Stimulated activated naive CD4-positive, alpha-beta T cell (primary cell): ENCODE measurements around the gene STRN4.
"Not testable (repeated sequence)": the region's sequence is repeated elsewhere in the genome, so short reads cannot be mapped to it uniquely, and the experiment has no call there.

Source experiments
- DNase-seq, 6 experiments: peaks; one replicate each; lab custom pipeline; 2025; lab: John Stamatoyannopoulos, UW

Gene STRN4

DNA sequence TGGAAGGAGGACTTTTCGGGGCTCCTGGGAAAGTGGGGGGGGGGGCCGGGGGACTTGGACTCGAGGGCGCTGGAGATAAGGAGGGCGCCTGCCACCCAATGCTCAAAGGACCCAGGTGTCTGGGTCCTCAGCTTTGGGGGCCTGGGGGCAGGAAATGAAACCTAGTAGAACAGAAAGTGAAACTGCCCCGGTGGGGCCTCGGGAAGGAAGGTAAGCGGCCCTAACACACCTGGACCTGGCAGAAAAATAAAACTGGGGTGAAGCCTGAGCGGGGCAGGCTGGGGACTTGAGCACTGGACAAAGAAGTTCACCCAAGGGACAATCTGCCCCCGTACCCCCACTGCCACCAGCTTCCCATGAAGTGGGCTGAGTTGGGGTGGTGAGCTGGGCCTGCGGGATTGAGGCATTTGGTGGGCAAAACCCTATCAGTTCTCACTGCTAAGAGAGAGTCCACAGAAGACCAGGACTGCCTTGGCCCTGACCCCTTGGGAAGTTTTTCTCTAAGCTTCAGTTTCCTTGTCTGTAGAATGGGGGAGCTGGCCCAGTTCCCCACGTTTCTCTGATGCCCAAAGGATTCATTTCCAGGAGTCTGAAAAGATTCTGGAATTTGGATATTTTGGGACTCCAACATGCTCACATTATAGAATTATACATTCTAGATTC, 31.7 kb downstream of the STRN4 start:
- peak in 4 of 6 experiments; percentile 72 to 89 (median 80) for DNase-seq

DNA sequence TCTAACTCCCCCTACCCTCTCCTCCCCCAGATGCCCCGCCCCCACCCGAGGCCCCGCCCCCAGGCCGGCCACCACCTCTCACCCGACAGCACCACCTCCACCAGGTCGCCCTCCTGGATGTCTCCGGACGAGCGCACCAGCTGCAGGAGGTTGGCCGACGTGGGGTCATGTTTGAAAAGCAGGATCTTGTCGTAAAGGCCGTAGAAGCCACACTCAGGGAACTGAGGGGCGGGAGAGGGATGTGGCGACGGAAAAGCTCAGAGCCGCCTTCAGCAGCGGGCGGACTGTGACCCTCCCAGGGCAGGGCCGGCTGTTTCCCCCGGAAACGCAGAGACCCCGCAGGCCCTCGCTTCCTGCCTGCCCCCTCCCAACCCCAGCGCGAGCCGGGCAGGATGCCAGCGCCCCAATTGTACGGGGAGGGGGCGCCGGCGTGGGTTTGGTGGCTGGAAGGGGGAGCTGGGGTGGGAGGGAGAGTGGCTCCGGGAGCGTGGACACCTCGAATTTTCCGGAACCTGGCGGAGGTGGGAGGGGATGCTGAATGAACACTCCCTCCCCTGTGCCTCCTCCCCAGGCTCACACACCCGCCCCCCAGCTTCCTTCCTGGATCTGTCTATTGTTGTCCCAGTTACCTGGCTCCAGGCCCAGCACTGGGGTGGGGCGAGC, 32.3 kb downstream of the STRN4 start:
- DNase-seq: peak; percentile 71 to 89 (median 80)

DNA sequence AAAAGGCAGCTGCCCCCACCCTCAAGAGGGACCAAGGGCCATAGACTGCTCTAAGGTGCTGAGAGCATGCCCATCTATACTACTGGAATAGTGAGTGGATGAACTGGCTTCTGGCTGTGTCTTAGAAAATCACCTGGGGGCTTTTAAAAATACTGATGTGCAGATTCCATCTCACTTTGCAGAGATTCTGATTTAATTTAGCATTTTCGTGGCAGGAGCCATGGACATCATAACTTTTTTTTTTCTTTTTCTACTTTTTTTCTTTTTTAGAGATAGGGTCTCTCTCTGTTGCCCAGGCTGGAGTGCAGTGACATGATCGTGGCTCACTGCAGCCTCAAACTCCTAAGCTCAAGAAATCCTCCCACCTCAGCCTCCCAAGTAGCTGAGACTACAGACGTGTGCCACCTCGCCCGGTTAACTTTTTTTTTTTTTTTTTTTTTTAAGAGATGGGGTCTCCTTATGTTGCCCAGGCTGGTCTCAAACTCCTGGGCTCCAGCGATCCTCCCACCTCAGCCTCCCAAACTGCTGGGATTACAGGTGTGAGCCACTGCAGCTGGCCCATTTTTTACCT, 33.4 kb downstream of the STRN4 start:
- DNase-seq: not testable (repeated sequence)

DNA sequence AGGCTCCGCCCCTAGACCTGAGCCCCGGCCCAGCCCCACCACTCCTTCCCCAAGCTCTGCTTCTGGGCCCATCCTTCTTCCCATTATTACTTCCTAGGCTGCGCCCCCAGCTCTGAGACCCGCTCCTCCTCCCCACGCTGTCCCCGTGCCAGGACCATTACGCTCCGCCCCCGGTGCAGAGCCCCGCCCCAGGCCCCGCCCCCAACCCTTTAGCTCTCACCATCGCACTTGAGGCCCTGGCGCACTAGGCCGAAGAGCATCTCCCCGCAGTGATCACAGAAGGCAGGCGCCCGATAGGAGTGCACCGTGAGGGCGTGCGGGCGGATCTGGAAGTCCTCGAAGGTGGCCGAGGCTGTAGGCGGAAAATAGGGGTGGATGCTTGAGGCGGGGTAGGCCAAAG, 35.6 kb downstream of the STRN4 start:
- peak in 2 of 6 experiments; percentile 5 to 6 for DNase-seq

DNA sequence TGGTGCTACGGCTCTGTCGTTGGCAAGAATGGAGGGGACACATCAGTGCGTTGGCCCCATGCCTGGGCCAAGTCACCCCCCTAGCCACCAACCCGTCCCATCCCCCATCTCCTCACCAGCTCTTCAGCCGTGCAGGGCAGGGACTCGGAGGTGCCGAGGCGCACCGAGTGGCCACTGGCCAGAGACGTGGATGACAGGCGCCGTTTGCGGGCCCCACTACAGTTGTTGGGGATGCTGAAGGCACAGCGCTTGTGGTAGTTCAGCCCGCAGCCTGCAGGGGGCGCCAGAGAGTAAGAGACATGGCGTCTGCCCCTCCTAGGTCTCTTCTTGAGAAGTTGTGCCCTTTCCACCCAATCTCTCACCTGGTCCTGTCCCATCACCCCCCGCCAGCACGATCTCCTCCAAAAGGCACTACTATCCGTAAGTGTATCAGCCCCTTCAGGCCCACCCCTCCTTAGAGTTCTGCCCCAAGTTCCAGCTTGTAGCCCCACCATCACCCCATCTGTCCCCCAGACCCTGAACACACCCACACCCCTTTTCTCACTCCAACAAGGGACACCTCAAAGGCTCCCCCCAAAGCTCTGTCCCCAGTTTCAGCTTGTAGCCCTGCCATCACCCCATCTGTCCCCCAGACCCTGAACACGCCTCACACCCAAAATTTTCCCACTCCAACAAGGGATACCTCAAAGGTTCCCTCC, 41.7 kb downstream of the STRN4 start:
- peak; percentile 52 to 91 (median 81) for DNase-seq

DNA sequence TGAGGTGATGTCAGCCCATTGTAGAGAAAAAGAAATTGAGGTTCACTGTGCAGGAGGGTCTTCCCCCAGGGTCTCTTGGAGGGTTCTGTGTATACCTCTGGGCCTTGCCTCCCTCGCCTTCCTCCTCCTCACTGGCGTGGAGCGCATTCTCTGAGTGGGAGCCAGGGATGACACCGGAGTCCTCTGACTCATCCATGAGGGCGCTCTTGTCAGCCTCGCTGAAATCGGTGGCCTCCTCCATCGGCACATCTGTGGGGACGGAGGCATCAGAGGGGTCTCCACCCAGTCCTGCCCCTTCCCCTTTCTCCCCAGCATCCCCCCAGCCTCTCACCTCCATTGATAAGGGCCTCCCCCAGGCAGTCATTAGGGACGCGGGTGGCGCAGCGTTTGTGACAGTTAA, 45.5 kb downstream of the STRN4 start:
- DNase-seq: no peak

DNA sequence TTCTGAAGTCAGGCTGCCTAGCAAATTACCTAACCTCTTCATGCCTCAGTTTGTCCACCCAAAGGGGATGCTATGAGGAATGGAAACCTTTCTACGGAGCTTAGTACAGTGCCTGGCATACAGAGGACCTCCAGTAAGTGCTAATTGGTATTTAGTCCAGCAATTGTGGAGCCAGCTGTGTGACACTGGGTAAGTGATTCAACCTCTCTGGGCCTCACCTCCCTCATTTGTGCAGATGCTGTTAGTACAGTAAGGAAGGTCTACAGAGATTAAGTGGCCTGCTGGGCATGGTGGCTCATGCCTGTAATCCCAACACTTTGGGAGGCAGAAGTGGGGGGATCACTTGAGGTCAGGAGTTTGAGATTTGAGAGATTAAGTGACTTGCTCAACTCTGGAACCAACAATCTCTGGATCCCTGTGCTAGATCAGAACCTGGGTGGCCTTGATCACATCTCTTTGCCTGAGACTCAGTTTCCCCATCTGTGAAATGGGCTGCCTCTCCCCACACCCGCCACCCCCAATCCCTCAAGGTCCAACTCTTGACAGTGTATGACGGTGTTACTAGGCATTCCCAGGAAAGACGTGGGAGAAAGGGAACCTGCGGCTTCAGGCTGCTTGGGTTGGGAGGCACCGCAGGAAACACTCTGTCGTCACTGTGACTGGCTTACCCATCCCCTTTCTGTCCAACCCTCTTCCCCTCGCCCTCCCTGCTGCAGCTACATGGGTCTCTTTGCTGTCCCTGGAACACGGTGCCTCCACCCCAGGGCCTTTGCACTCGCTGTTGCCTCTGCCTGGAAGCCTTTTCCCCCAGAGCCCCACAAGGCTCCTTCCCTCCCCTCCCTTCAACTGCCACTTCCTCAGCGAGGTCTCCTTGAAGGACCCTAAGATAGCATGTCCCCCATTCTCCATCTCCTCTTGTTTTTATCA, 47.6 kb downstream of the STRN4 start:
- DNase-seq: no peak

DNA sequence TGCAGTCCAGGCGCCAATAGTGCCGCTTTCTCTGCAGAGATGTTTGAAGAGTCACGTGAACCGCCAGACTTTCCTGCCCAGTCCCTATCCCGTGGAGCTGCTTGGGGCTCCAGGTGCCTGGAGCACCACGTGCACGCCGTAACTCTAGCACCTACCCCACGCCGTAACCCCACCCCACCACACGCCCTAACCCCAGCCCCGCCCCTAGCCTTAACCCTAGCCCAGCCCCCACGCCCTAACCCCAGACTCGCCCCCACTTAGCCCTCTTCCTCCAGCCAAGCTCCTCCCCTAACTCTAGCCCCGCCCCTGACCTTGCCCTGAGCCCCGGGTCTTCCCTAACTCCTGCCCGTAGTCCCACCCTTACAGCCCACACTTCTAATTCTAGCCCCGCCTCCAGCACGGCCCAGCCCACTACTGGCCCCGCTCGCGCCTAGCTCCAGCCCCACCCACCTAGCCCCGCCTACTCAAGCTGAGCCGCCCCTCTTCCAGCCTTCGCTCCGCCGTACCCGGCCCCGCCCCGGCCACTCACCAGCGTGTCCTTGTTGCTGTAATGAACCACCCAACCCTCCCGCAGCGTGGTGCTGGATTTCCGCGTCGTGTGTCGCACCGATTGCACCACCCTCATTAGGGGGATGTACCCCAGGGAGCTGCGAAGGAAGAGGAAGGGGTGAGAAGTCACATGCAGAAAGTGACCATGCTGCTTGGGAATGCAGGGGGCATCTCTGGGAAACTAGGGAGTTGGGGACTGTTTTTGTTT, 48.9 kb downstream of the STRN4 start:
- no peak for DNase-seq

DNA sequence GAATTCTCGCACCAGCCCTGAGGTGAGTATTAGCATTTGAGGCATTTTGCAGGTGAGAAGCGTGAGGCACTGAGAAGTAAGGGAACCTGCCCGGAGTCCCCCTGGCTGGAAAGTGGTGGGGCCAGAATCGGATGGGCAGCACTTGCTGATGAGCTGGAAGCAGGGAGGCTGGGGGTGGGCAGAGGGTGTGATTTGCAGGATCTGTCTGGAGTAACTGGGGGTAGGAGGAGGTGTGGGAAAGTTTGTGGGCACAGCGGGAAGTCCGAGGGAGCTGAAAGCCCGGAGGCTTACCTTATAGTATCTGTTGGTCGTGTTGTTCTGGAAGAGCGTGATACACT, 49.4 kb downstream of the STRN4 start:
- DNase-seq: no peak

DNA sequence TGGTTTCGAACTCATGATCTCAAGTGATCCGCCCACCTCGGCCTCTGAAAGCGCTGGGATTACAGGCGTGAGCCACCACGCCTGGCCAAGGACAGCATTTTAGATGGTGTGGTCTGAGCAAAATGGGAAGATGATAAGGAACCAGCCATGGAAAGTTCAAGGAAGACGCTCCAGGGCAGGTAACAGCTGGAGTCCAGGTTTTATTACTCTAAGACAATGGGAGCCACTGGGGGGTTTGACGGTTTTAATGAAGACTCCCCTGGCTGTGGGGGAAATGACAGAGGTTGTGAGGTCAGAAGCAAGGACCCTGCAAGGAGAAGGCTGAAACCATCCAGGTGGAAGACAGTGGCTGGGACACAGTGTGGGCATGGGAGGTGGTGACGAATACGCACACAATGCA, 50.2 kb downstream of the STRN4 start:
- DNase-seq: no peak

DNA sequence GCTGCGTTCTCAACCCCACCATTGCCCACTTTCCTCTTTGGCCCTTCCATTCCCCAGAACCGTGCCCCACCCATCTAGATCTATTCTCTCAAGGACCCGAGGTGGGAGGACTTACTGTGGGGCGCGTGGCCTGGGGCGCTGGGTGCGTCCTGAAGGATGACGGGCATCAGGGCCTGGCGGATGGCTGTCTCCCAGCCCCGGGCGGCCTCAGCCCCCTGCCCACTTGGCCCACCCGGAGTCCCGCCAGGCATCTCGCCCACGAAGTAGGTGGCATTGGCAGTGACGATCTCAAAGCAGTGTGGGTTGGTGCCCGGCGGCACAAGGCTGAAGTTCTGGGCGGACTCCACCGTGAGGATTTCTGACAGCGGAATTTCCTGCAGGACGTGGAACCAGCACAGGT, 52.5 kb downstream of the STRN4 start:
- no peak for DNase-seq

DNA sequence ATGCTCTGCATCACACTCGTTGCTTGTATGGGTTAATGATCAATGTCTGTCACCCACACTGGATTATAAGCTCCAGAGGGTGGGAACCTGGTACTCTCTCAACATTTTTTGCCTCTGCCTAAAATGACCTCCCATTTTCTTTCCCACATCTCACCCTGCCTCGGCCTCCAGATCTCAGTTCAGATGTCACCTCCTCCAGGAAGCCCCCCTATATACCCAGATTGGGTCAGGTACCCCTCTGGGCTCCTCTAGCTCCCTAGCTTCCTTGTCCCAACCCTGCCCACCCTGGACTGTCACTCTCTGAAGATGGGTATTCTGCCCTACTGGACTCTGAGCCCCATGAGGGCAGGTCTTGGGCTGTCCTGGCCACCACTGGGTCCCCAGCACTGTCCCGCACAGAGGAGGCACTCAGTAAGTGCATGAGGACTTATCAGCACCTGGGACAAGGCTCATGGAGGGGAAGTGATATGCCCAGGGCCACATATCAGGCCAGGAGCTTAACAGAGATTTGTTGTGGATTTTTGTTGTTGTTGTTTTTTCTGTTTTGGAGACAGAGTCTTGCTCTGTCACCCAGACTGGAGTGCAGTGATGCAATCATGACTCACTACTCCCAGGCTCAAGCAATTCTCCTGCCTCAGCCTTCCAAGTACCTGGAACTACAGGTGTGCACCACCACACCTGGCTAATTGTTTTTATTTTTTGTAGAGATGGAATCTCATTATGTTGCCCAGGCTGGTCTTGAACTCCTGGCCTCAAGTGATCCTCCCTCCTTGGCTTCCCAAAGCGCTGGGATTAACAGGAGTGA, 53.1 kb downstream of the STRN4 start:
- no peak for DNase-seq

DNA sequence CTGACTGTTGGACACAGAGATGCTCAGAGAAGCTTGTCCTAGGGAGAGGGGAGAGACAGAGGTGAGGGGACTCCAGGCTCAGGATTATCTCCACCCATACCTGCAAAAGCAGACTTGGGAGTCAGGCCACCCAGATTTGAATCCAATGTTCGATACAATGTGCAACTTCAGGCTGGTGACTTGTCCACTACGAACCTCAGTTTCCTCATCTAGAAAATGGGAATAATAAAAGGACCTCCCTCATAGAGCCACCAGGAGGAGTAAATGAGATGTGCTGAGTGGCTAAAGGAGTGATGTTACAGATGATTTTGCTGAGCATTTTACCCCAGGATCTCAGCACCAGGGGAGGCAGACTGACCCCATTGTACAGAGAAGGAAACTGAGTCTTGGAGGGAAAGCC, 54.3 kb downstream of the STRN4 start:
- no peak for DNase-seq

DNA sequence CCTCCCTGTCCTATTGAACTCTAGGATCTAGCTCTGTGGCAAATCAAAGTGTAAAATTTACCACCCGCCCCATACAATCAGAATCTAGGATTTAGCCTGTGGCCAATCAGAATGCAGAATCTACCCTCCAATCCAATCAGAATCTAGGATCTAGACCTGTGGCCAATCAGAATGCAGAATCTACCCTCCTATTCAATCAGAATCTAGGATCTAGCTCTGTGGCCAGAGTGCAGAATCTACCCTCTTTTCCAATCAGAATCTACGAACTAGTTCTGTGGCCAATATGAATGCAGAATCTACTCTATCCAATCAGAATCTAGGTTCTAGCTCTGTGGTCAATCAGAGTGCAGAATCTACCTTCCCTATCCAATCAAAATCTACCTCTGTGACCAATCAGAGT, 55.1 kb downstream of the STRN4 start:
- no peak for DNase-seq

DNA sequence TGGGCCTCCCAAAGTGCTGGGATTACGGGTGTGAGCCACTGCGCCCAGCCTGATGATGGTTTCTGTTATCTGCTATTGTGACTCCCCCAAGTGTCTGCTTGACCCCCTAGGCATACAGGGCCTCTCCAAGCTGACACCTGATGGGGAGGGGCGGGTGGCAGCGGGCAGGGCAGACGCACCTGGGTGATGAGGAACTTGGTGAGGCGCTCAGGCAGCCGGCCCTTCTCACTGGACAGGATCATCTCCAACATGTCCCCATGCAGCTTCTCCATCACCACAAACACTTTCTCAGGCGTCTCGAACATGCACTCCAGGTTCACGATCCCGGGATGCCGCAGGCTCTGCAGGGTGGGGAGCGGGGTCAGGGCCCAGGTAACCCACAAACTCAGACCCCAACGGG, 56.9 kb downstream of the STRN4 start:
- DNase-seq: no peak

DNA sequence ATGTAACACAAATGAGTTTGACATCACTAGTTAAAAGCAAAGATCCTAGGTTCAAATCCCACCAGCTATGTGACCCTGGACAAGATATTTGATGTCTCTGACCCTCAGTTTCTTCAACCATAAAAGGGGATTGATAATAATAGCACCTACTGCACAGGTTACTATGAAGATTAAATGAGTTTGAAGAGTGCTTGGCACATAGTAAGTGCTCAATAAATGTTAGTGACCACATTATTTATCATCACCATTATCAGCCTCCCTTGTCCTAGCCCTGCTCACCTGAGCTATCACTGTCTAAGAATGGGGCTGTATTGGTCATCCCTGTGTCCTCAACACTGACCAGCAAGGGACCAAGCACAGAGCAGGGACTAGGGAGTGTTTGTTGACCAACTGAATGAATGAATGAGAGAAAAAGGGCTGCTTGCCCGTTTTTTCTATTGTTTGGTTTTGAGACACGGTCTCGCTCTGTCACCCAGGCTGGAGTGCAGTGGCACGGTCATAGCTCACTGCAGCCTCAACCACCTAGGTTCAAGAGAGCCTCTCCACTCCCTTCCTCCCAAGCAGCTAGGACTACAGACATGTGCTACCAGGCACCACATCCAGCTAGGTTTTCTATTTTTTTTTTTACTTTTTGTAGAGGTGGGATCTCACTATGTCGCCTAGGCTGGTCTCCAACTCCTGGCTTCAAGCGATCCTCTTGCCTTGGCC, 58.7 kb downstream of the STRN4 start:
- DNase-seq: no peak

DNA sequence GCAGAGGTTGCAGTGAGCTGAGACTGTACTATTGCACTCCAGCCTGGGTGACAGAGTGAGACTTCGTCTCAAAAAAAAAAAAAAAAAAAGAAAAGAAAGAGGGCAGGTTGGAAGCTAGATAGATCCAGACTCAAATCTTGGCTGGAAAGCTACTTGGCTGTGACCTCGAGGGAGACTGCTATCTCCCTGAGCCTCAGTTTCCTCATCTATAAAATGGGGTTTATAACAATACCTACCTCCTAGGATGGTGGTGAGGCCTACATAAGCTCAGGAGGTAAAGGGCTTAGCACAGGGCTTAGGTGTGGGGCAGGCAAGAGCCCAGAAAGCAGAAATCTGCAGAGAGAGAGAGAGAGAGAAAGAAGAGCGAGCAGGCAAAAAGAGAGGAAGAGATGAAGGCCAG, 61.1 kb downstream of the STRN4 start:
- DNase-seq: no peak

DNA sequence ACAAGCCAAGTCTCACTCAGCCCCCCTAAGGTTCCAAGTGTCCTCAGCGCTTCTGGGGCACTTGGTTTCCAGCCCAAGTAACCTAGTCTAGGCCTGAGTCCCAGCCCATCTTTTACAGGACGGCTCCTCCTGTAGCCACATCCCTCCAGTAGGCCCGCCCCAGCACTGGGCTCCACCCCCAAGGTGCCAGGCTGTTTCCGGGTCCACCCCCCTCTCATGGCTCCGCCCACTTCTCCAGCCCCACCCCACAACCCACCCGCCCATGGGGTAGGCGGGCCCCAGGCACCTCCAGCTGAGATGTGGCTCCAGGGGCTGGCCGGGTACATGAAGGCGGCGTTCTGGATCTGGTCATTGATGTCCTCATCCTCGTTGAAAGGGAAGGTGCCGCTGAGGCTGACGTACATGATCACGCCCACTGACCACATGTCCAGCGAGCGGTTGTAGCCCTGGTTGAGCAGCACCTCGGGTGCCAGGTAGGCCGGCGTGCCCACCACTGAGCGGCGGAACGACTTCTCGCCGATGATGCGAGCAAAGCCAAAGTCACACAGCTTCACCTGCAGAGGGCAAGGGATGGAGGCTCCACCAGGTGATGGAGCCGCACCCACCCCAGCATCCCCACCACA, 68.0 kb downstream of the STRN4 start:
- DNase-seq: peak; percentile 29 to 66 (median 60)
